ENCODE measurements around the gene PTPN13.

DNA sequence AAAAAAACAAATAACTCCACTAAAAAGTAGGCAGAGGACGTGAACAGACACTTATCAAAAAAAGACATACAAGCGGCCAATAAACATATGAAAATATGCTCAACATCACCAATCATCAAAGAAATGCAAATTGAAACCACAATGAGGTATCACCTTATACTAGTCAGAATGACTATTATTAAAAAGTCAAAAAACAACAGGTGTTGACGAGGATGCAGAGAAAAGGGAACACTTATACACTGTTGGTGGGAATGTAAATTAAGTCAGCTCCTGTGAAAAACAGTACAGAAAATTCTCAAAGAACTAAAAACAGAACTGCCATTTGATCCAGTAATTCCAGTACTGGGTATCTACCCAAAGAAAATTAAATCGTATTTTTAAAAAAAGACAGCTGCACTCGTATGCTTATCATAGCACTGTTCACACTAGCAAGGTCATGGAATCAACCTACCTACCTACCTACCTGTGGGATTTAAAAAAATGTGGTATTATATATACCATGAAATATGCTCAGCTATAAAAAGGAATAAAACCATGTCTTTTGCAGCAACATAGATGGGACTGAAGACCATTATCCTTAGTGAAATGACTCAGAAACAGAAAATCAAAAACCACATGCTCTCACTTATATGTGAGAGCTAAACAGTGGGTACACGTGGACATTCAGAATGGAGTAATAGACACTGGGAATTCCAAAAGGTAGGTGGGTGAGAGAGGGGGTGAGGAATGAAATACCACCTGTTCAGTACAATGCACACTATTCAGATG, 24.8 kb upstream of the PTPN13 start:
- TF ChIP-seq POLR2A (IDR thresholded peaks at IDR 0.05) = no peak
- TF ChIP-seq, protein P1, sequence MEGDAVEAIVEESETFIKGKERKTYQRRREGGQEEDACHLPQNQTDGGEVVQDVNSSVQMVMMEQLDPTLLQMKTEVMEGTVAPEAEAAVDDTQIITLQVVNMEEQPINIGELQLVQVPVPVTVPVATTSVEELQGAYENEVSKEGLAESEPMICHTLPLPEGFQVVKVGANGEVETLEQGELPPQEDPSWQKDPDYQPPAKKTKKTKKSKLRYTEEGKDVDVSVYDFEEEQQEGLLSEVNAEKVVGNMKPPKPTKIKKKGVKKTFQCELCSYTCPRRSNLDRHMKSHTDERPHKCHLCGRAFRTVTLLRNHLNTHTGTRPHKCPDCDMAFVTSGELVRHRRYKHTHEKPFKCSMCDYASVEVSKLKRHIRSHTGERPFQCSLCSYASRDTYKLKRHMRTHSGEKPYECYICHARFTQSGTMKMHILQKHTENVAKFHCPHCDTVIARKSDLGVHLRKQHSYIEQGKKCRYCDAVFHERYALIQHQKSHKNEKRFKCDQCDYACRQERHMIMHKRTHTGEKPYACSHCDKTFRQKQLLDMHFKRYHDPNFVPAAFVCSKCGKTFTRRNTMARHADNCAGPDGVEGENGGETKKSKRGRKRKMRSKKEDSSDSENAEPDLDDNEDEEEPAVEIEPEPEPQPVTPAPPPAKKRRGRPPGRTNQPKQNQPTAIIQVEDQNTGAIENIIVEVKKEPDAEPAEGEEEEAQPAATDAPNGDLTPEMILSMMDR (IDR thresholded peaks at IDR 0.05) = no peak

All from breast epithelium (tissue), 3 donors.